T-helper 22 cell (primary cell): Measurements from ENCODE around the gene SYT1.

Experiments
- DNase-seq: peaks from one replicate; pipeline ENCODE4 v3.0.0-alpha.2; 2020; ENCODE audit warnings: low read depth

Gene SYT1

DNA sequence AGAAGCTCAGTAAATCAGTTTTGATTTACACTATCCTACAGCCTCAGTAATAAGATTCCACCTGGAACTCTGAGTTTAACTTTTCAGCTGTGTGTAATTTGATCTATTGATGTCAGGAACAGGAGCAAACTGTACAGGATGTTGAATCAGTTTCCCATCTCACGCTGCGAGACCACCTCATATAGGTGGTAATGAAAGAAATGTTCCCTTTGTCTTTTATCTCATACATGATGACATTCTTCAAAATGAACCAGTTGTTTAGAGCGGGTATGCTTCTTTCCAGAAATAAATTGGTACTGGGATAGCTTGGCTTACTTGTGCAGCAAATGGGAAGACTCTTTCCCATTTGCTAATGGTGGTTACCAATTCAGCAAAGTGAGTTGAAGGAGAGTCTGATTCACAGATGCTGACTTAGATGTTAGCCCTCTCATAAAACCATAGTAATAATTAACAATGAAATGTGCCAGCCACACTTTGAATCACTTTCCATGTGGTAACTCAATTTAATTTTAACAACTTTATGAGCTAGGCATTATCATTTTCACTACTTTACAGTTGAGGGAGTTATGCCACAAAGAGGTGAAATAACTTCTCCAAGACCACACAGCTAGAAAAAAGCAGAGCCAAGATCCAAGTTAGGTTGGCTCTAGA is 574.7 kb downstream of the SYT1 start:
- no peak for DNase-seq

DNA sequence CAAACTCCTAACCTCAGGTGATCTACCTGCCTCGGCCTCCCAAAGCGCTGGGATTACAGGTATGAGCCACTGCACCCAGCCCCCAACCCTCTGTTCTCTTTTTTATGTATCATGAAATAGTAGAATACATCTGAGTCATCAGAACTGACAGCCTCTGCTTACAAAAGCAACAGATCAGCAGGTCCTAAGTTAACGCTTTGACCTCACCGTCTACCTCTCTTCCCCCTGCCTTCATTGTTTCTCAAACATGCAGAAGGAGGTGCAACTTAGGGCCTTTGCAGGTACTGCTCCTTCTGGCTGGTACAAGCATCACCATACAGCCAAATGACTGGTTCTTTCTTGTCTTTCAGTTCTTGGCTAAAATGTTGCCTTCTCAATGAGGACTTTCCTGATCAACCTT is 577.0 kb downstream of the SYT1 start:
- no peak for DNase-seq

DNA sequence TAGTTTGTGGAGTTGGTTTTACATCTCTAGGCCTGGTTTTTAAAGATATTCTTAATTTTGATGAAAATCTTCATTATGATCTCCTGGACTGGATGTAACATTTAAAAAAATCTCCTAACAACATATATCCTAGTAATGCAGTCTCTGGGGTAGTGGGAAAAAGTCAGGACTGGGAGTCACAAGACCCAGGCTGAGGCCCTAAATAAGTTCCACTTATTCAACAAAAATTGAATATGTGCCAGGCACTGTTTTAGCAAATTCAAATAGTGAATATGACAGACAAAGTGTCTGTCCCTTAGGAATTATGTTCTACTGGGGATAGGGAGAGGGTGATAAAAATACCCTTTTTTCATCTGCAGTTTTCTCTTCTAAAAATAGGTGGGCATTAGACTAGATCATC is 577.8 kb downstream of the SYT1 start:
- no peak for DNase-seq

DNA sequence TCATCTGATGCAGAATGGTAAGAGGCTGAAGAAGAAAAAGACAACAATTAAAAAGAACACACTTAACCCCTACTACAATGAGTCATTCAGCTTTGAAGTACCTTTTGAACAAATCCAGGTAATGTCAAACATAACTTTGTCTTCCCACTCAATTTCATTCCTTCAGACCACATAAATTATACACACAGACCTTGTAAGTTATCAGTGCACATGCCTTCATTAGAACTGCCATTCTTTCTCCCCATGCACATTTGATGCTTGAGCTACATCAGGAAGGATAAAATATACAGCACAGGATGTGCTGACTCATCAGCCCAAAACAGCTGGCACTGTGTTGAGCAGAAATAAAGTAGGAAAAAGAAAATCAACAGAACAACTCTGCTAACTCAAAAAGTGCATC is 579.5 kb downstream of the SYT1 start:
- DNase-seq = no peak

DNA sequence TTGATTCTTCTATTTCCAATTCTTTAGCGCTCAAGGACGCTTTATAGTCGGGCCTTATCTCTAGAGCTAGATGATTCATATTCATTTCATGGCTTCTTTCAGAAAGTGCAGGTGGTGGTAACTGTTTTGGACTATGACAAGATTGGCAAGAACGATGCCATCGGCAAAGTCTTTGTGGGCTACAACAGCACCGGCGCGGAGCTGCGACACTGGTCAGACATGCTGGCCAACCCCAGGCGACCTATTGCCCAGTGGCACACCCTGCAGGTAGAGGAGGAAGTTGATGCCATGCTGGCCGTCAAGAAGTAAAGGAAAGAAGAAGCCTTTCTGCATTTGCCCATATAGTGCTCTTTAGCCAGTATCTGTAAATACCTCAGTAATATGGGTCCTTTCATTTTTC is 584.2 kb downstream of the SYT1 start:
- no peak for DNase-seq

DNA sequence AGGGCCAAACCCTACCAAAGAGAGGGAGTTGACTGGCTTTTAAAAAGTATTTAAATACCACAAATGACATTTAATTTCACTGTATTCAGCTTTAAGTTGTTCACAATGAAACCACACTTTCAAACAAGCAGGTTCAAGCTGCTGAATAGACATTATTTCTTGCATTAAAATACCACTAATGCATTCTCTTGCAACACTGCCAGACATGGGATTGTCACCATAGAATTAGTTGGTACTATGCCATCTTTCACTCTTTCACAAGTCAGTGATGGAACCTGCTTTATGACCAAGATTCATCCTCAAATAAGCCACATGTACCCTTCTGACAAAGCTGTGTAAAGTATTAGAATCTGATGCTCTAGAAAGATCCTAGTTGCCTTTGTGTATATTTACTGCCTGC is 586.8 kb downstream of the SYT1 start:
- no peak for DNase-seq

DNA sequence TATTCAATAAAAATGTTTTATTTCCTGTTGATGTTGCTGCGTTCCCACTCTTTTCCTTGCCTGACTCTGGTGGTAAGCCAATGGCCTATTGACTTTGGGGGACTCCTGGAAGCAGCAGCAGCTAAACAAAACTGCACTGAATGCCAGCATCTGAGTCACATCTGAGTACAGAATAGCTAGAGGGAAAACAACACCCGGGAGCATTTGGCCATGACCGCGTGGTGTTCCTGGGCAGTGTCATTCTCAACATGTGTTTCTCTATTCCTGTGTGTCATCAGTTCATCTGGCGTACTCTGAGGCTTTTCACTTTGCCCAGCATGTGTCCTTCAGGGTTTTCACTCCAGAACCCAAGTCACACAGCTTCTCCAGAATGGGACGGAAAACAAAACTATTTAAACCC is 587.4 kb downstream of the SYT1 start:
- no peak for DNase-seq

DNA sequence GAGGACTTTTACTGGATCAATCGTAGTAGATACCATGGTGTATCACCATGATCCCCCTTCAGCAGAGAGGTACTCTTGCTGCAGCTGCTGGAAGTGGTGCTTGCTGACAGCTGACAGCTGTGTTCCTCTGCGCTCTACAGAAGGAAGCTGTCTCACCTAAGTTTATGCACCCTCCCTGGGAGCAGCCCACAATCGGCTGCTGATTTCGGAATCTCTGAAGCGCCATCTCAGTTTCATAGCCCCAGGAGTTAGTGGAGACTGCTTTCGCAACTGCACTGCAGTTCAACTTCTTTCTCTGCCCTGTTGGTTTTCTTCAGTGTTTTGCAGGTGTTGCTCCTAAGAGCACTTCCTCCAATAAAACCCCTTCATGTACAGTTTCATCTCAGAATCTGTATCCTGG is 588.3 kb downstream of the SYT1 start:
- DNase-seq = no peak

DNA sequence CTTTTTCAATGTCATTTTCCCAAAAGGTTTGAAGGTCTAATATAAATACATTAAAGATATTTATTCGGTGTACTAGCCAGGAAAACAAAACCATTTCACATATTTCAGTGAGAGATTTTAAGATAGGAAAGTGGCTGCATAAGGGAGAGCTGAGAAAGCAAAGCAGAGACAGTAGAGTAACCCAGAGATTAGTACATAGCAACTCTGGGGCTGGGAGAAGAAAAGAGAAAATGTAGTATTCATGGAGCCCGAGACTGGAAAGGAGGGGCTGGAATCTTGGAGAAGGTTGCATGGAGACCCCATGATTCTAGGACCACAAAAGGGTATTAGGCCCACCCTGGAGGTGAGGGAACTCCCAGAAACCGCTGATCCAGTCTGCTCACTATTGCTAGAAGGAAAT is 589.2 kb downstream of the SYT1 start:
- DNase-seq = no peak

DNA sequence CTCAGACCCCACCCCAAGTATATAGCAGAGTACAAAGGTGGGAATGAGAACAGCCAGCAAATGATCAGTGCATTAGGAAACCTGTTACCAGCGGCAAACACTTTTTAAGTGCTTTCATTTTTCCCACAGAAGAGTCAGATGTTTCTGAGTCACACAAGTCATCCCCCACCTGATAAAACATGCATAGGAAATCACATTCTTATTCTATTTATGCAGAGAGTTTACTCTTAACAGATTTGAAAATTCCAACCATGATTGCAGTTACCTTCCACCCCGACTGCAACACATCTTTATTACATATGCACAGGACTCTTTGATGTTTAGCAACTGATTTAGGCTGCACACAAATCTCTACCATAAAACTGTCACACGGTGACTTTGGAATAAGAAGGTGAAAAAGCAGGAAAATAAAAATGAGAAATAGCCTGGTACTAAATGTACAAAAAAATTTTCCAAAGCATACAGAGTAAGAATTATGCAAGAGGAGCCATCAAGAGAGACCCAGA is 589.8 kb downstream of the SYT1 start:
- DNase-seq = no peak

DNA sequence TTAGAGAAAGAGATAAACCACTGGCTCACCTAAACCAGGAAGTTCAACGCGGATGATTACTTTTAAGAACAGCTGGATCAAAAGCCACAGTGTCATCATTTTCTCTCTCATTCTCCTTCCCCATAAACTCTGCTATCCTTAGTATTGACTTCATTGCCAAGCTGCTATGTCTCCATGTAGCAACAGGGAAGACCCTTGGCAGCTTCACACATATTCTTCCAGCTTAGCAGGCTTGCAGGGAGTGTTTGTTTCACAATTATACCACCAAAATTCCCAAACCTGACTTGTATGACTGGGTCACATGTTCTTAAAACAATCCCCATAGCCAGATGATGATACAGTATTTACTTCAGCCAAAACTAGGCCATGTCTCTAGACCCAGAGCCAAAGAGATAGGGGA is 590.7 kb downstream of the SYT1 start:
- no peak for DNase-seq

DNA sequence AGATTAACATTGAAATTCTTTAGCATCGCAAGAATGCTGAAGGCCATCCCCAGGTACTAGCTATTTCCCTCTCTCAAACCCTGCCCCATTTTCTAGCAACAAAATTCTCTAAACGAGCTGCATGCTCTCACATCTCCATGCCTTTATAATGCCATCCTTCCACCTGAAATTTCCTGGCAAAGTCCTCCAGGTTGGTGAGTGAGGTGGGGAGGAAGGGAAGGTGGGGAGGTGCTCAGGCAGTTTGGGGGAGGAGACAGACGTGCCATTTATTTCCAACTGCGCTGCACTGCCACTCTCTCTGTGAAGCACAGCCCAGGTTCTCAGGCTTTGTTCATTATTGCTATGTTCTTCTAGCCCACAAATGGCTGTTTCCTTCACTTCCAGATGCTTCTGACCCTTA is 617.7 kb downstream of the SYT1 start:
- no peak for DNase-seq

DNA sequence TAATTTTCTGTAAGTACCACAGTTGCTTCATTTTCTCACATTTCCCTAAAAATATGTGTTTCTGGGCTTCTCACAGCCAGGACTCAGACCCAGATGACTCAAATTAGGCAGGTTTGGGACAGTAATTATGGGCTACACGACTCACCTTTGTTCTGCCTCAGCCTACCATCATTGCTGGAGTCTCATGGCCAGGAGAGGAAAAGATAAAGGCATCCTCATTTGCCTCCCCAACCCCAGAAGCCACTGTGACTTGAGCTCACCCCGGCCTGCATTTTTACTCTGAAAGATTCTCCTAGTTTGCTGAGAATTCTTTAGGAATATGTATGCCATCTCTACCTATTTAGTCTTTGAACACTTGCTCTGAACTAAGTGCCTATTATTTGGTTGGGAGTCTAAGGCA is 618.3 kb downstream of the SYT1 start:
- no peak for DNase-seq

DNA sequence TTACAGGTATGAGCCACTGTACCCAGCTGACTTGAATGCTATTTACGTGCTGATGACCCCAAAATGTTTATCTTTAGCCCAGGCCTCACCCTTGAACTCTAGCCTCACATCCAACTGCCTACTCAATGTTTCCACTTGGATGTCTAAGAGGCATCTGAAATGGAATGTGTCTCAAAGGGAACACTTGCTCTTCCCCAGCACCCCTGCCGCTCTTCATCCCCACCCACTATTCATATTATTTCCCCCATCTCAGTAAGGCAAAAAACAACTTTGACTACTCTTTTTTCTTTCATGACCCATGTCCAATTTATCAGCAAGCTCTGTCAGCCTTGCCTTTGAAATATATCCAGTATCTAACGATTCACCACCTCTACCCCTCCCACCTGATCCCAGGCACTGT is 621.6 kb downstream of the SYT1 start:
- no peak for DNase-seq

DNA sequence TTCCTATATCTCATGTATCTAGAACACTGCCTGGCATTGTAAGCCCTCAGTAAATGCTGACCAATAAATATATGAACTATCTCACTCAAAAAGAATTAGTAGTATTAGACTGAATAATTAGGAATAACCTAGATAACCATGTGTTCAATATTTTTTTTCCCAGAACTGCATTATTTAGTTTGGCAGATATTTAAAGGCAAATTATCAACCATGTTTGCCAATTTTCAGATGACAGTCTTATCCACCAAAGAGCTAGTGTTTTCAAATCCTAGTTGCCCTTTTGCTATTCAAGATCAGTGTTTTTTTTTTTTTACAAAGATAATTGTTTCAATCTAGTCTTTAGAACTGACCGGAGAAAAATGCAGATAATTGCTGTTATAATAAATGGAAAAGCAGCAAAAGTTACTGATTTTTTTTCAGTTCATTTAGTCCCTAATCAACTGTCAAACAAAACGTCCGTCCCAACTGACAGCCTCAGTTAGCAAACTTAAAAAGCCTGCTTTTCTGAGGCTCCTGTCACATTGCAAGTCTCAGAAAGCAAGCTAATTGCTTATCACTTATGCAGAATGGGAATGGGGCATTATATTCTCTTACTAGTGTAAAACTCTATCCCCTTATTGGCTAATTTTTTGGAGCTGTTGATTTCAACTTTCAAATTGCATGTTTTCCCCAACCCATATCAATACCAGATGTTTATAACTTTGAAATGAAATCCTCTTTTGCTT is 623.0 kb downstream of the SYT1 start:
- DNase-seq = no peak
